PC-3 (cell line): ENCODE data around the gene ZMIZ1.

Experiments used
- CTCF ChIP-seq: fragments of 300-600 bp; sonication (generic); conservative IDR thresholded peaks from 2 replicates; pipeline ENCODE4 v1.5.1; 2017; ENCODE audit warnings: antibody characterized with exemption, low read depth, mild to moderate bottlenecking, low read length
- EZH2 ChIP-seq: fragments of 300-600 bp; sonication (generic); IDR thresholded peaks from one replicate; pipeline ENCODE4 v1.6.1; 2017; ENCODE audit warnings: antibody characterized with exemption, mild to moderate bottlenecking, low read length; ENCODE audit not compliant: unreplicated experiment
- EZH2phosphoT487 ChIP-seq: fragments of 300-600 bp; sonication (generic); IDR thresholded peaks from 2 replicates; pipeline ENCODE4 v1.6.1; 2018; ENCODE audit warnings: mild to moderate bottlenecking, antibody characterized with exemption, low read length, borderline replicate concordance

GRCh38 chr10:79355420-79356017 lies 286.8 kb downstream of the ZMIZ1 start:
- TF ChIP-seq CTCF: no peak
- no peak for TF ChIP-seq EZH2
- no peak for TF ChIP-seq EZH2phosphoT487
